Measurements from ENCODE around the gene VSTM4. TPM values are rescaled to one million over a fixed set of nuclear protein-coding genes. Genes with fewer than 3 reads are reported as not detected.

VSTM4 gene
- total RNA-seq, 1 donor: 10.1 TPM

DNA sequence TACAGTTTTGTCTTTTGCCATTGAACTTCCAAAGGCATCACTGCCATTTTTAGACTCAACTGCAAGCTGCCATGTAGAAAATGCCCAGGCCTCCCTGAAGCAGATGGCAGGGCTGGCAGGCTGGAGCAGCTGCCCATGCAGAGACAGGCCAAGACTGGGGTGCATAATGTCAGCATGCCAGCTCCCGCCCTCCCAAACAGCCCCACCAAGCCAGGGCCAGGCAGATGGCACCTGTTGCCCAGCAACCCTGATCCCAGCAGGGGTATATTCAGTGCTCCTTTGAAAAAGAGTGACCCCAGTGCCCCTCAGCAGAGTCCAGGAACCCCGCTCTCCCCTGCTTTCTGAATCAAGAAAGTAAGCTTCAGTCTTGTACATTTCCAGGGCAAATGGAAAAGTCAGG is 32.6 kb downstream of the VSTM4 start:
- Histone ChIP-seq H3K4me1 (ENCODE audit: insufficient read depth, low read length) (no peaks in the 10 kb centered on the region), H3K4me3 (ENCODE audit: insufficient read depth, low read length) (no peak overlapping the region), H3K79me2 (ENCODE audit: insufficient read depth, low read length) (no peaks in the 10 kb centered on the region), H3K27ac (ENCODE audit: low read depth, low read length) (no peak overlapping the region), H3K9me3 (ENCODE audit: low read depth, low read length) (no peaks in the 10 kb centered on the region), H2AFZ (ENCODE audit: low read length) (no peak overlapping the region), H3K4me2 (ENCODE audit: insufficient read depth, low read length) (no peak overlapping the region), H4K20me1 (ENCODE audit: insufficient read depth, low read length) (peaks cover 2% of the 10 kb centered on the region), H3K27me3 (ENCODE audit: insufficient read depth, low read length) (no peaks in the 10 kb centered on the region), H3K36me3 (ENCODE audit: insufficient read depth, low read length) (no peaks in the 10 kb centered on the region)
- DNase-seq (ENCODE audit: insufficient read length, low spot score, missing footprints): no peak
- TF ChIP-seq, protein P1, sequence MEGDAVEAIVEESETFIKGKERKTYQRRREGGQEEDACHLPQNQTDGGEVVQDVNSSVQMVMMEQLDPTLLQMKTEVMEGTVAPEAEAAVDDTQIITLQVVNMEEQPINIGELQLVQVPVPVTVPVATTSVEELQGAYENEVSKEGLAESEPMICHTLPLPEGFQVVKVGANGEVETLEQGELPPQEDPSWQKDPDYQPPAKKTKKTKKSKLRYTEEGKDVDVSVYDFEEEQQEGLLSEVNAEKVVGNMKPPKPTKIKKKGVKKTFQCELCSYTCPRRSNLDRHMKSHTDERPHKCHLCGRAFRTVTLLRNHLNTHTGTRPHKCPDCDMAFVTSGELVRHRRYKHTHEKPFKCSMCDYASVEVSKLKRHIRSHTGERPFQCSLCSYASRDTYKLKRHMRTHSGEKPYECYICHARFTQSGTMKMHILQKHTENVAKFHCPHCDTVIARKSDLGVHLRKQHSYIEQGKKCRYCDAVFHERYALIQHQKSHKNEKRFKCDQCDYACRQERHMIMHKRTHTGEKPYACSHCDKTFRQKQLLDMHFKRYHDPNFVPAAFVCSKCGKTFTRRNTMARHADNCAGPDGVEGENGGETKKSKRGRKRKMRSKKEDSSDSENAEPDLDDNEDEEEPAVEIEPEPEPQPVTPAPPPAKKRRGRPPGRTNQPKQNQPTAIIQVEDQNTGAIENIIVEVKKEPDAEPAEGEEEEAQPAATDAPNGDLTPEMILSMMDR (IDR thresholded peaks at IDR 0.05; ENCODE audit: extremely low read depth, low read depth, low read length): no peak

GRCh38 chr10:49081547-49082275 is 33.6 kb downstream of the VSTM4 start:
- Histone ChIP-seq H3K4me3 (ENCODE audit: insufficient read depth, low read length) (no peak overlapping the region), H3K9me3 (ENCODE audit: low read depth, low read length) (no peaks in the 10 kb centered on the region), H3K79me2 (ENCODE audit: insufficient read depth, low read length) (no peaks in the 10 kb centered on the region), H3K4me2 (ENCODE audit: insufficient read depth, low read length) (no peak overlapping the region), H3K36me3 (ENCODE audit: insufficient read depth, low read length) (no peaks in the 10 kb centered on the region), H3K27me3 (ENCODE audit: insufficient read depth, low read length) (no peaks in the 10 kb centered on the region), H2AFZ (ENCODE audit: low read length) (no peak overlapping the region), H3K27ac (ENCODE audit: low read depth, low read length) (no peak overlapping the region), H4K20me1 (ENCODE audit: insufficient read depth, low read length) (peaks cover 5% of the 10 kb centered on the region), H3K4me1 (ENCODE audit: insufficient read depth, low read length) (no peaks in the 10 kb centered on the region)
- TF ChIP-seq, protein P1 (IDR thresholded peaks at IDR 0.05; ENCODE audit: extremely low read depth, low read depth, low read length): no peak
- DNase-seq (ENCODE audit: insufficient read length, low spot score, missing footprints): no peak

- DNase-seq (ENCODE audit: insufficient read length, low spot score, missing footprints): no peak
- Histone ChIP-seq H3K36me3 (ENCODE audit: insufficient read depth, low read length) (no peaks in the 10 kb centered on the region), H3K4me1 (ENCODE audit: insufficient read depth, low read length) (no peaks in the 10 kb centered on the region), H2AFZ (ENCODE audit: low read length) (no peak overlapping the region), H4K20me1 (ENCODE audit: insufficient read depth, low read length) (peaks cover 5% of the 10 kb centered on the region), H3K79me2 (ENCODE audit: insufficient read depth, low read length) (no peaks in the 10 kb centered on the region), H3K9me3 (ENCODE audit: low read depth, low read length) (no peaks in the 10 kb centered on the region), H3K4me2 (ENCODE audit: insufficient read depth, low read length) (no peak overlapping the region), H3K27me3 (ENCODE audit: insufficient read depth, low read length) (no peaks in the 10 kb centered on the region), H3K27ac (ENCODE audit: low read depth, low read length) (no peak overlapping the region), H3K4me3 (ENCODE audit: insufficient read depth, low read length) (no peak overlapping the region)
- TF ChIP-seq, protein P1 (IDR thresholded peaks at IDR 0.05; ENCODE audit: extremely low read depth, low read depth, low read length): no peak
Observed at GRCh38 chr10:49080965-49081364, 34.4 kb downstream of the VSTM4 start.

DNA sequence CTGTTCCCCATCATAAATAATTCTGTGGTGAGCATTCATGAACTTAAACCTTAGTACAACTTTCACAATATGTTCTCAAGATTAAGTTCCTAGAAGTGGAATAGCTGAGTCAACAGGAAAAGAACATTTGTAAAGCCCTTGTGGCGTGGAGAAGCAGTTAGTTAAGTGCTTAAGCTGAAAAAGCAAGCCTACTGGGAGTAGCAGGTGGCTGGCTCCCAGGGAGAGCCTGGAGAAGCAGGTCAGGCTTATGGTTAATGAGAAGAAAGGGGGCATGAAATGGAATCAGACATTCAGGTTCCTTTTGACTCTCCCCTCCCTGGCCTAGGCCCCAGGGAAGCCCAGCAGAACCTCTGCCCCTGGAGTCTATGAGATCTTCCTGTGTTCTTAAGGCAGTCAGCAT is 35.3 kb downstream of the VSTM4 start:
- no peak for DNase-seq (ENCODE audit: insufficient read length, low spot score, missing footprints)

More for the DNA sequence above, 35.3 kb downstream of the VSTM4 start:
- Histone ChIP-seq H4K20me1 (ENCODE audit: insufficient read depth, low read length) (peaks cover 5% of the 10 kb centered on the region), H3K4me3 (ENCODE audit: insufficient read depth, low read length) (no peak overlapping the region), H2AFZ (ENCODE audit: low read length) (no peak overlapping the region), H3K27ac (ENCODE audit: low read depth, low read length) (no peak overlapping the region), H3K79me2 (ENCODE audit: insufficient read depth, low read length) (no peaks in the 10 kb centered on the region), H3K4me1 (ENCODE audit: insufficient read depth, low read length) (no peaks in the 10 kb centered on the region), H3K9me3 (ENCODE audit: low read depth, low read length) (no peaks in the 10 kb centered on the region), H3K36me3 (ENCODE audit: insufficient read depth, low read length) (no peaks in the 10 kb centered on the region), H3K27me3 (ENCODE audit: insufficient read depth, low read length) (no peaks in the 10 kb centered on the region), H3K4me2 (ENCODE audit: insufficient read depth, low read length) (no peak overlapping the region)
- TF ChIP-seq, protein P1 (IDR thresholded peaks at IDR 0.05; ENCODE audit: extremely low read depth, low read depth, low read length): no peak
